Measurements from ENCODE around the gene CAMK2G. TPM values are rescaled to one million over a fixed set of nuclear protein-coding genes. Genes with fewer than 3 reads are reported as not detected.

CAMK2G gene
- total RNA-seq, 1 donor from 2014 or later = 20.8 TPM

DNA sequence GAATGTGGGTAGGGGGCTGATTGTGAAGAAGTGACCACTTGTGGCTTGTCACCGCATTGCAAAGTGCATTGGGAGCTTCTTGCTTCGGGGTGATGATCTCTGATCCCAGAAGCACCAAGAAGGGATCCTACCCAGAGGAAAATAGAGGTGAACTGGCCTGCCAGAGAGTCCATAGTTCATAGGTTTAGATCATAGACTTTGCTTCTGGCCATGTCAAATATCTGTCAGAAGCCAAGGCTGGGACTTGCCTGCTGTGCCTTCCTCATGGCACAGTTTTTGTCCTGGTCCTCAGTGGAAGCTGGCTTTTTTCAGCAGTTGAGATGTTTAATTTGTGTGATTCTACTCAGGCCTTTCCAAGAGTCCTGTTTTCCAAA is 87.9 kb downstream of the CAMK2G start:
- Mint-ChIP-seq H3K36me3 (ENCODE audit: insufficient read depth) (peaks cover 9% of the 10 kb centered on the region), H3K27ac (peak overlapping the region; percentile 91), H3K4me3 (ENCODE audit: low read depth) (peak overlapping the region; percentile 100), H3K4me1 (ENCODE audit: low read depth) (peaks cover 33% of the 10 kb centered on the region), H3K27me3 (no peaks in the 10 kb centered on the region), H3K9me3 (ENCODE audit: low read depth) (no peaks in the 10 kb centered on the region)
- DNase-seq (ENCODE audit: low spot score, unreplicated experiment) = no peak
- TF ChIP-seq, protein P1, sequence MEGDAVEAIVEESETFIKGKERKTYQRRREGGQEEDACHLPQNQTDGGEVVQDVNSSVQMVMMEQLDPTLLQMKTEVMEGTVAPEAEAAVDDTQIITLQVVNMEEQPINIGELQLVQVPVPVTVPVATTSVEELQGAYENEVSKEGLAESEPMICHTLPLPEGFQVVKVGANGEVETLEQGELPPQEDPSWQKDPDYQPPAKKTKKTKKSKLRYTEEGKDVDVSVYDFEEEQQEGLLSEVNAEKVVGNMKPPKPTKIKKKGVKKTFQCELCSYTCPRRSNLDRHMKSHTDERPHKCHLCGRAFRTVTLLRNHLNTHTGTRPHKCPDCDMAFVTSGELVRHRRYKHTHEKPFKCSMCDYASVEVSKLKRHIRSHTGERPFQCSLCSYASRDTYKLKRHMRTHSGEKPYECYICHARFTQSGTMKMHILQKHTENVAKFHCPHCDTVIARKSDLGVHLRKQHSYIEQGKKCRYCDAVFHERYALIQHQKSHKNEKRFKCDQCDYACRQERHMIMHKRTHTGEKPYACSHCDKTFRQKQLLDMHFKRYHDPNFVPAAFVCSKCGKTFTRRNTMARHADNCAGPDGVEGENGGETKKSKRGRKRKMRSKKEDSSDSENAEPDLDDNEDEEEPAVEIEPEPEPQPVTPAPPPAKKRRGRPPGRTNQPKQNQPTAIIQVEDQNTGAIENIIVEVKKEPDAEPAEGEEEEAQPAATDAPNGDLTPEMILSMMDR (IDR thresholded peaks at IDR 0.05; ENCODE audit: unreplicated experiment) = no peak

DNA sequence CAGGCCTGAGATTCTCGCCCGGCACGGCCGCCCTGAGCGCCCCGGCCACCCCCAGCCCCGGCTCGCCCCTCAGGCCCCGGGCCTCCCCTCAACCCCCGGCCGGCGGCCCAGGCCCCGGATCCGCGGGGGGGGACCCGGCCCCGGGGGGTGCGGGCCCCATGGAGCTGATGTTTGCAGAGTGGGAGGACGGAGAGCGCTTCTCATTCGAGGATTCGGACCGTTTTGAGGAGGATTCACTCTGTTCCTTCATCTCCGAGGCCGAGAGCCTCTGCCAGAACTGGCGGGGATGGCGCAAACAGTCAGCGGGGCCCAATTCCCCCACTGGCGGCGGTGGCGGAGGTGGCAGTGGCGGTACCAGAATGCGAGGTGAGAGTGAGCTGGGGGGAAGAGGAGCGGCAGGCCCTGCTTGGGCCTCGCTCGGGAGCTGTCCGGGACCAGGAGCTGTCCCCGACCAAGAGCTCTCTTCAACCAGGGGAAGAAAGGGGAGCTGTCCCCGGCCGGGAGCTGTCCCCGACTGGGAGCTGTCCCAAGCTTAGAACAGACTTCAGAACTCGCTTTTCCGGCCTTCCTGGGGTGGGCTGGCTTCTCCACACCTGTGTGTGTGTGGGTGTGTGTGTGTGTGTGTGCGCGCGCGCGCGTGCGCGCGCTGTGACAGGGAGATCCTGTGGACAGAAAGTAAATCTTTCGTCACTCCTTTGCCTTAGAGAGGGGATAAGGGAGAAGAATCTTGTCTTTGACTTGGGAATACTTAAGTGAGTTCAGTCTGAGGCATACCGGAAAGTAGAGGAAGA is 88.4 kb downstream of the CAMK2G start:
- peak overlapping the region; percentile 99 for H3K27ac Mint-ChIP-seq
- no peaks in the 10 kb centered on the region for H3K9me3 Mint-ChIP-seq (ENCODE audit: low read depth)
- TF ChIP-seq, protein P1 (IDR thresholded peaks at IDR 0.05; ENCODE audit: unreplicated experiment) = no peak
- peak; percentile 36 for DNase-seq (ENCODE audit: low spot score, unreplicated experiment)
- H3K36me3 Mint-ChIP-seq (ENCODE audit: insufficient read depth) = peaks cover 7% of the 10 kb centered on the region
- H3K27me3 Mint-ChIP-seq = no peaks in the 10 kb centered on the region
- H3K4me1 Mint-ChIP-seq (ENCODE audit: low read depth) = peaks cover 34% of the 10 kb centered on the region
- H3K4me3 Mint-ChIP-seq (ENCODE audit: low read depth) = peak overlapping the region; percentile 100

- Mint-ChIP-seq H3K4me3 (ENCODE audit: low read depth) (peak within 1 kb of the TSS; percentile 100), H3K4me1 (ENCODE audit: low read depth) (peaks cover 38% of the 10 kb centered on the region), H3K36me3 (ENCODE audit: insufficient read depth) (peaks cover 5% of the 10 kb centered on the region), H3K27me3 (no peaks in the 10 kb centered on the region), H3K9me3 (ENCODE audit: low read depth) (no peaks in the 10 kb centered on the region), H3K27ac (peak within 1 kb of the TSS; percentile 99)
- TF ChIP-seq, protein P1 (IDR thresholded peaks at IDR 0.05; ENCODE audit: unreplicated experiment) = no peak
- peak; percentile 53 for DNase-seq (ENCODE audit: low spot score, unreplicated experiment)
Observed at GRCh38 chr10:73785211-73785720, 89.1 kb downstream of the CAMK2G start, which contains the start of gene ZSWIM8. Gene ZSWIM8, plus strand, starts transcription at chr10:73785606. Its CDS starts 273 bp downstream, at chr10:73785879.

- no peak for DNase-seq (ENCODE audit: low spot score, unreplicated experiment)
- Mint-ChIP-seq H3K4me1 (ENCODE audit: low read depth) (peaks cover 39% of the 10 kb centered on the region), H3K36me3 (ENCODE audit: insufficient read depth) (peaks cover 2% of the 10 kb centered on the region), H3K4me3 (ENCODE audit: low read depth) (peak overlapping the region; percentile 98), H3K27me3 (no peaks in the 10 kb centered on the region), H3K9me3 (ENCODE audit: low read depth) (no peaks in the 10 kb centered on the region), H3K27ac (peak overlapping the region; percentile 97)
- TF ChIP-seq, protein P1 (IDR thresholded peaks at IDR 0.05; ENCODE audit: unreplicated experiment) = no peak
Observed at GRCh38 chr10:73782749-73783085, 91.6 kb downstream of the CAMK2G start.

GRCh38 chr10:73781879-73782748 is 92.2 kb downstream of the CAMK2G start, which contains the start of gene CHCHD1:
Gene CHCHD1, plus strand, starts transcription at chr10:73782048. Its CDS starts 28 bp downstream, at chr10:73782076.
- TF ChIP-seq, protein P1 (IDR thresholded peaks at IDR 0.05; ENCODE audit: unreplicated experiment) = no peak
- H3K4me3 Mint-ChIP-seq (ENCODE audit: low read depth) = peak within 1 kb of the TSS; percentile 98

More at GRCh38 chr10:73781879-73782748, 92.2 kb downstream of the CAMK2G start, which contains the start of gene CHCHD1:
- peak; percentile 83 for DNase-seq (ENCODE audit: low spot score, unreplicated experiment)
- Mint-ChIP-seq H3K4me1 (ENCODE audit: low read depth) (peaks cover 36% of the 10 kb centered on the region), H3K9me3 (ENCODE audit: low read depth) (no peaks in the 10 kb centered on the region), H3K27me3 (no peaks in the 10 kb centered on the region), H3K36me3 (ENCODE audit: insufficient read depth) (peaks cover 2% of the 10 kb centered on the region), H3K27ac (peak within 1 kb of the TSS; percentile 97)

All from progenitor cell of endocrine pancreas (in vitro differentiated cells).